Measurements from ENCODE around the gene FGF13. TPM values are rescaled to one million over a fixed set of nuclear protein-coding genes. Genes with fewer than 3 reads are reported as not detected.

Gene FGF13
- polyA plus RNA-seq, 3 donors, result not detected

DNA sequence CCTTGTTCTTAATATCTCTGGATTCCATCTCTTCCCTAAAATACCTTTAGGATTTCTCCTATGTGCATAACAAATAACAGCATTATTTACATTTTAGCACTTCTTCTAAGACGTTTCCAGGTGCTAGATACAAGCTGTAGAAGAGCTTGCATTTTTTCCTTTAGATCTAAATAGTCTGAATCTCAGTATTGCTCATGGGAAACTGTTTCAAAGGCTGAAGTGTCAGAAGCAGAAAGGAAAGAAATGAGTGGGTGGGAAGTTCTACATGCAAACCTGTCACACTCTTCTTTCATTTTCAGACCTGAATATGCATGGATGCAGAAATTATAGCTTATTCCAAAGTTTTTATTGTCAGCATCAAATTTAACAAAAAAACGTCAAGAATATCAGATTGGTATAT, 41.8 kb downstream of the FGF13 start:
- Histone ChIP-seq H3K4me3 (replicated peaks in 1 of 3; ENCODE audit: low read depth in 2 of 3, low read length in 3 of 3) (no peak overlapping the region), H4K20me1 (ENCODE audit: insufficient read depth, low read length) (no peaks in the 10 kb centered on the region), H3K4me2 (replicated peaks; ENCODE audit: extremely low read depth, low read length, poor library complexity, severe bottlenecking) (no peak overlapping the region), H3K27ac (ENCODE audit: low read depth in 1 of 2, low read length in 2 of 2) (no peak overlapping the region), H2AFZ (ENCODE audit: insufficient read depth, low read depth, low read length, poor library complexity, severe bottlenecking) (no peak overlapping the region), H3K36me3 (replicated peaks in 1 of 2; ENCODE audit: control insufficient read depth in 1 of 2, insufficient read depth in 2 of 2, low read length in 2 of 2) (no peaks in the 10 kb centered on the region), H3K9me3 (replicated peaks in 1 of 2; ENCODE audit: control insufficient read depth in 1 of 2, insufficient read depth in 1 of 2, low read length in 2 of 2) (no peaks in the 10 kb centered on the region), H3K4me1 (ENCODE audit: control insufficient read depth in 1 of 2, insufficient read depth in 2 of 2, low read length in 2 of 2) (no peaks in the 10 kb centered on the region), H3K27me3 (ENCODE audit: control insufficient read depth in 2 of 2, insufficient read depth in 2 of 2, low read length in 2 of 2) (no peaks in the 10 kb centered on the region), H3K9ac (ENCODE audit: insufficient read depth, low read length, poor library complexity, severe bottlenecking) (no peak overlapping the region), H3K79me2 (ENCODE audit: insufficient read depth, low read length) (no peaks in the 10 kb centered on the region)
- H3K4me1 Mint-ChIP-seq, result no peaks in the 10 kb centered on the region
- no peak overlapping the region for H3K4me3 Mint-ChIP-seq
- DNase-seq, result no peak
- WGBS (ENCODE audit: insufficient coverage), result no CpG with 5 or more reads among the region's 2 CpGs
- H3K36me3 Mint-ChIP-seq, result no peaks in the 10 kb centered on the region
- intact Hi-C loops (cut with micrococcal nuclease), result no loop called here
- TF ChIP-seq, protein P1, sequence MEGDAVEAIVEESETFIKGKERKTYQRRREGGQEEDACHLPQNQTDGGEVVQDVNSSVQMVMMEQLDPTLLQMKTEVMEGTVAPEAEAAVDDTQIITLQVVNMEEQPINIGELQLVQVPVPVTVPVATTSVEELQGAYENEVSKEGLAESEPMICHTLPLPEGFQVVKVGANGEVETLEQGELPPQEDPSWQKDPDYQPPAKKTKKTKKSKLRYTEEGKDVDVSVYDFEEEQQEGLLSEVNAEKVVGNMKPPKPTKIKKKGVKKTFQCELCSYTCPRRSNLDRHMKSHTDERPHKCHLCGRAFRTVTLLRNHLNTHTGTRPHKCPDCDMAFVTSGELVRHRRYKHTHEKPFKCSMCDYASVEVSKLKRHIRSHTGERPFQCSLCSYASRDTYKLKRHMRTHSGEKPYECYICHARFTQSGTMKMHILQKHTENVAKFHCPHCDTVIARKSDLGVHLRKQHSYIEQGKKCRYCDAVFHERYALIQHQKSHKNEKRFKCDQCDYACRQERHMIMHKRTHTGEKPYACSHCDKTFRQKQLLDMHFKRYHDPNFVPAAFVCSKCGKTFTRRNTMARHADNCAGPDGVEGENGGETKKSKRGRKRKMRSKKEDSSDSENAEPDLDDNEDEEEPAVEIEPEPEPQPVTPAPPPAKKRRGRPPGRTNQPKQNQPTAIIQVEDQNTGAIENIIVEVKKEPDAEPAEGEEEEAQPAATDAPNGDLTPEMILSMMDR (IDR thresholded peaks at IDR 0.05), result no peak
- H3K27ac Mint-ChIP-seq, result no peak overlapping the region
- H3K27me3 Mint-ChIP-seq (ENCODE audit: low read depth in 3 of 3), result peaks cover 0 to 2% (median 0%) of the 10 kb centered on the region in 3 donors
- peaks cover 0 to 3% (median 0%) of the 10 kb centered on the region in 7 donors for H3K9me3 Mint-ChIP-seq

DNA sequence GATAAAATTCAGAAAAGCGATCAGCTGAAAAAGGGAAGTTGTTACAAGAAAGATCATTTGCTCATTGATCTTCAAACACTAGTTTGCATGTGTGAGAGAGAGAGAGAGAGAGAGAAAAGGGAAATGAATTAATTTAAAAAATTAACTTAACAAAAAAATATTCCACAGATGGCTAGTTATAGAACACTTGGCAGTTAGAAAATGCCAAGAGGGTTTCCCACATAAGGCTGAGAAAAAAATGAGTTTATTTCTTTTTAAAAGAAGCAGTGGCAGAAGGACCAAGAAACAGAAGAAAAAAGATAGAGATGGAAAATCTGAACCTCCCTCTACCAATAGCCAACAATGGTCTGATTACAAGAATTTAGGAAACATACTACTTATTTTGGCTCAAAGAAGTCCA, 47.1 kb downstream of the FGF13 start:
- H3K27me3 Mint-ChIP-seq (ENCODE audit: low read depth in 3 of 3), result peaks cover 0 to 3% (median 0%) of the 10 kb centered on the region in 3 donors
- no peaks in the 10 kb centered on the region for H4K20me1 ChIP-seq (ENCODE audit: insufficient read depth, low read length)
- no peaks in the 10 kb centered on the region for H3K4me1 ChIP-seq (ENCODE audit: control insufficient read depth in 1 of 2, insufficient read depth in 2 of 2, low read length in 2 of 2)
- H3K36me3 ChIP-seq (replicated peaks in 1 of 2; ENCODE audit: control insufficient read depth in 1 of 2, insufficient read depth in 2 of 2, low read length in 2 of 2), result no peaks in the 10 kb centered on the region
- H3K9ac ChIP-seq (ENCODE audit: insufficient read depth, low read length, poor library complexity, severe bottlenecking), result no peak overlapping the region
- H3K4me2 ChIP-seq (replicated peaks; ENCODE audit: extremely low read depth, low read length, poor library complexity, severe bottlenecking), result no peak overlapping the region
- no peaks in the 10 kb centered on the region for H3K4me1 Mint-ChIP-seq
- H3K9me3 Mint-ChIP-seq, result peaks cover 0 to 3% (median 0%) of the 10 kb centered on the region in 7 donors
- WGBS (ENCODE audit: insufficient coverage), result no CpG with 5 or more reads among the region's 1 CpG
- H3K9me3 ChIP-seq (replicated peaks in 1 of 2; ENCODE audit: control insufficient read depth in 1 of 2, insufficient read depth in 1 of 2, low read length in 2 of 2), result no peaks in the 10 kb centered on the region
- TF ChIP-seq, protein P1 (IDR thresholded peaks at IDR 0.05), result no peak
- H3K4me3 ChIP-seq (replicated peaks in 1 of 3; ENCODE audit: low read depth in 2 of 3, low read length in 3 of 3), result no peak overlapping the region
- no peaks in the 10 kb centered on the region for H3K79me2 ChIP-seq (ENCODE audit: insufficient read depth, low read length)
- no peak for DNase-seq
- intact Hi-C loops (cut with micrococcal nuclease), result no loop called here
- H3K27ac ChIP-seq (ENCODE audit: low read depth in 1 of 2, low read length in 2 of 2), result no peak overlapping the region
- H3K36me3 Mint-ChIP-seq, result no peaks in the 10 kb centered on the region
- no peak overlapping the region for H3K4me3 Mint-ChIP-seq
- H3K27me3 ChIP-seq (ENCODE audit: control insufficient read depth in 2 of 2, insufficient read depth in 2 of 2, low read length in 2 of 2), result no peaks in the 10 kb centered on the region
- H3K27ac Mint-ChIP-seq, result no peak overlapping the region
- no peak overlapping the region for H2AFZ ChIP-seq (ENCODE audit: insufficient read depth, low read depth, low read length, poor library complexity, severe bottlenecking)

Measured in CD14-positive monocyte (primary cell).